Thyroid gland (tissue), 4 donors: ENCODE measurements around the gene PDGFRB.

Source experiments
- POLR2A ChIP-seq, 2 donors: fragments of 450-650 bp; IDR thresholded peaks; one replicate each; pipeline ENCODE4 v1.6.1; 2017; ENCODE audit warnings: antibody characterized with exemption in 2 of 2, mild to moderate bottlenecking in 2 of 2, moderate library complexity in 1 of 2
- TF ChIP-seq, protein P1 (sequence below), 6 experiments: fragments of 200-600 bp in 3 of 6; fragments of 450-650 bp in 3 of 6; sonication (generic) in 3 of 6; IDR thresholded peaks; one replicate each; pipeline ENCODE4 v1.5.1; 2016 to 2019; ENCODE audit warnings: antibody characterized with exemption in 6 of 6, mild to moderate bottlenecking in 2 of 6, inconsistent platforms in 1 of 6, moderate library complexity in 1 of 6

DNA sequence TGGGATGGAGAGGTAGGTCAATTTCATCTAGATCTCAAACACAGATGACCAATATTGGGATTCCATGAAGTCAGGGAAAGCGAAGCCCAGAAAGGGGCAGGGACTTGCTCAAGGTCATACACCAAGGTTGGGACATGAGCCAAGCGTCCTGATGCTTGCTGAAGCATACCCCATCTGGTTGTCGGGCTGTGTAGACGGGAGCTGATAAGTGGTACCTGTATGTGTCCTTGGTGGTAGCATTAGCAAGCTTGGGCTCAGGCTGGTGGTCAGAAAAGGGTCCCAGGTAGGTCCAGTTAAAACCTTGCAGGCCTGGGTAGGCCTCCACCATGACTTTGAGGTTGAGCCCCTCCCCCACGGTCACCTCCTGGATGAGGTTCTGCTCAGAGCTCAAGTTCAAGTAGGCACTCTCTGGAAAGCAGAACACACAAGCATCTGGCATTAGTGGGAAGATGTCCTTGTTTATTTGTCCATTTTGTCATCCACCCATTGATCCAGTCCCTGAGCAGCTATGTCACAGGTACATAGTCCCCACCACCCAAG is 82.5 kb downstream of the PDGFRB start:
- TF ChIP-seq, protein P1, sequence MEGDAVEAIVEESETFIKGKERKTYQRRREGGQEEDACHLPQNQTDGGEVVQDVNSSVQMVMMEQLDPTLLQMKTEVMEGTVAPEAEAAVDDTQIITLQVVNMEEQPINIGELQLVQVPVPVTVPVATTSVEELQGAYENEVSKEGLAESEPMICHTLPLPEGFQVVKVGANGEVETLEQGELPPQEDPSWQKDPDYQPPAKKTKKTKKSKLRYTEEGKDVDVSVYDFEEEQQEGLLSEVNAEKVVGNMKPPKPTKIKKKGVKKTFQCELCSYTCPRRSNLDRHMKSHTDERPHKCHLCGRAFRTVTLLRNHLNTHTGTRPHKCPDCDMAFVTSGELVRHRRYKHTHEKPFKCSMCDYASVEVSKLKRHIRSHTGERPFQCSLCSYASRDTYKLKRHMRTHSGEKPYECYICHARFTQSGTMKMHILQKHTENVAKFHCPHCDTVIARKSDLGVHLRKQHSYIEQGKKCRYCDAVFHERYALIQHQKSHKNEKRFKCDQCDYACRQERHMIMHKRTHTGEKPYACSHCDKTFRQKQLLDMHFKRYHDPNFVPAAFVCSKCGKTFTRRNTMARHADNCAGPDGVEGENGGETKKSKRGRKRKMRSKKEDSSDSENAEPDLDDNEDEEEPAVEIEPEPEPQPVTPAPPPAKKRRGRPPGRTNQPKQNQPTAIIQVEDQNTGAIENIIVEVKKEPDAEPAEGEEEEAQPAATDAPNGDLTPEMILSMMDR (IDR thresholded peaks at IDR 0.05), result no peak
- no peak for TF ChIP-seq POLR2A (IDR thresholded peaks at IDR 0.05)
